Stimulated activated CD4-positive, alpha-beta T cell treated with anti-CD3 and anti-CD28 coated beads, TNF-alpha, amount 100 ng/mL, for 24 hours (primary cell): Measurements from ENCODE around the gene CASKIN2.

Experiments
- DNase-seq, 3 experiments: peaks; one replicate each; pipeline ENCODE4 v3.0.0-alpha.2; 2020; ENCODE audit warnings: low read depth in 3 of 3

CASKIN2 gene

GRCh38 chr17:75549246-75550138, 34.2 kb upstream of the CASKIN2 start:
- no peak for DNase-seq

- no peak for DNase-seq
These were observed 33.5 kb upstream of the CASKIN2 start for GRCh38 chr17:75548813-75549212.

DNA sequence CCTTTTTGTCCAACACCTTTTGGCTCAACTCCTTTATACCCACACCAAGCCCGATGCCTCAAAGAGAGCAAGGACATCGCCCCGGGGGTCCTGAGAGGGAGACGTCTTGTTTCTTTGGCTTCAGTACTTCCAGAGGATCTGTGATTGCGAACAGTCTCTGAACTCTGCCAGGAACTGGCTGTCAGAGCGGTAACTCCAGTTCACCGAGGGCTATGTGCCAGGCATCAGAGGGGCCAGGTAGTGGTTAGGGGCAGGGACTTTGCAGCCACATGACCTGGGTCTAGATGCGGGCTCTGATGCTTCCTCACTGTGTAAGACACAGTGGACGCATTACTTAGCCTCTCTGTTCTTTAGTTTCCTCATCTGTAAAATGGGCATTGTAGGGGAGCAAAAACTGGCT, 31.8 kb upstream of the CASKIN2 start:
- DNase-seq = no peak

DNA sequence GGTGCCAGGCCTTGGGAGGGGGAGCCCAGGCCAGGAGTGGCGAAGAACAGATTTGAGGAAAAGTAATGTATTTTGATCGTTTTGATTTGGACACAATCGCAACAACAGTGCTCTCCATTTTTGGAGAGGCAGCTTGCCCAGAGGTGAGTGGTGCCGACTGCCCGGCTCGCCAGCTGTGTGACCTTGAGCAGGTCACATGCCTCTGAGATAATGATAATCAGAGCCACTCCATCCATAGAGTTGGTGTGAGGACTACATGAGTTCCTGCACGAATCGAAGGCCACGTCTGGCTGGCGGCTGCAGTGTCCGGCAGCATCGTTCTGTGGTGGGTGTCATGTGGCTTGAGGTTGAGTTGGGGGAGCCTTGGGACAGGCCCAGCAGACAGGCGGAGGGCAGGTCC, 30.8 kb upstream of the CASKIN2 start:
- DNase-seq = no peak

GRCh38 chr17:75544250-75544649, 28.9 kb upstream of the CASKIN2 start:
- no peak for DNase-seq

- no peak for DNase-seq
These were observed 27.5 kb upstream of the CASKIN2 start for GRCh38 chr17:75542728-75543336.

DNA sequence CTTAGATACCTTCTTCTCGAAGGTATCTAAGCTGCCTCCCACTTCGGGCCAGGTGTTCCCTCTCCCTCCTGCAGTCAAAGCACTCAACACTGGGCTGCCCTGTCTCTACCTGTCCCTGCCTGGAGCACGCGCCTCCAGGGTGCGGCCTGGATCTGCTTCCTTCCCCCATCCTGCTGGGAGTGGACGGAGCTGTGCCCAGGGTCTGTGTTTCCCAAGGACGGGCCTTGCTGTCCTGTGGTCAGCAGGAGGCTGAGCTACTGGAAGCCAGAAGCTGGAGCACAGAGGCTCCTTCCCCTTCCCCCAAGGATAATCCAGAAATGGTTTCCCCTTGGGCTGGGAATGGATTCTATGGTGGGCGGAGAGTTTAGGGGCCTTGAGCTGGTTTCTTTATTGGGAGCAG, 26.9 kb upstream of the CASKIN2 start:
- no peak for DNase-seq

GRCh38 chr17:75540923-75541503, 25.7 kb upstream of the CASKIN2 start:
- DNase-seq = no peak

- no peak for DNase-seq
These were observed 24.8 kb upstream of the CASKIN2 start for GRCh38 chr17:75539967-75540729.

DNA sequence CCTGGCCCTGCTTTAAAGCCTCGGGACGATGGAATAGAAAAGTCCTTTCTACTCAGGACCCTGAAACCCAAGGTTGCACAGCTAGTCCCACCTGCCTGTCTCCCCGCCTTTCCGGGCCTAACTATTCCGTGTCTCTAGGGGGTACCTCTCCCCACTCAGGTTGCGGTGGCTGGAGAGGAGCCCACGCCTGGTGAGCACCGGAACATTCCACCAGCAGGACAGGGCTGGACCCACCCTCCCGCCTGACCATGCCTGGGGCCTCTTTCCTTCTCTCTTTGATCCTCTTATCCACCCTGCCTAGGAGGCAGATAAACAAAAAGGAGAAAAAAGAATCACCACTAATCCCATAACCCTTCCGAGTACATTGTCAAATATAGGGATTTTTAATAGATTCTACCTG, 21.0 kb upstream of the CASKIN2 start:
- no peak for DNase-seq

DNA sequence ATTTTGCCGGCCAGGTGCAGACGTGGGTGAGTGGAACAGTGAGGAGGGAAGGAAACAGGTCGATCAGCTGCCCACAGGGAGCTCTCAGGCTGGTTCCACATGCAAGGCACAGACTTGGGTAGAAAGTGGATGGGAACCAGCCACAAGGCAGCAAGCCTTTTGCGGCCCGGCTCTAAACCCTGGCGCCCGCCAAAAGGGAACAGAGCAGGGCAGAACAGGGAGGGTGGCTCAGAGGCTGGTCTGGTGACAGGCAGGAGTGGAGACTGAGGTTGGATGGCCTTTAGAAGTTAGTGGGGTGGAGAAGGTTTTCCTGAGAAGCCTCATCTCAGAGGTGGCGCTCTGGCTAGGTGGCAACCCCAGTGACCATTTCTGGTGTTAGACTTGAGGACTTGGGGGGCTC, 20.5 kb upstream of the CASKIN2 start:
- no peak for DNase-seq

GRCh38 chr17:75535119-75535537, 19.8 kb upstream of the CASKIN2 start:
- peak in 1 of 3 experiments; percentile 58 for DNase-seq

DNA sequence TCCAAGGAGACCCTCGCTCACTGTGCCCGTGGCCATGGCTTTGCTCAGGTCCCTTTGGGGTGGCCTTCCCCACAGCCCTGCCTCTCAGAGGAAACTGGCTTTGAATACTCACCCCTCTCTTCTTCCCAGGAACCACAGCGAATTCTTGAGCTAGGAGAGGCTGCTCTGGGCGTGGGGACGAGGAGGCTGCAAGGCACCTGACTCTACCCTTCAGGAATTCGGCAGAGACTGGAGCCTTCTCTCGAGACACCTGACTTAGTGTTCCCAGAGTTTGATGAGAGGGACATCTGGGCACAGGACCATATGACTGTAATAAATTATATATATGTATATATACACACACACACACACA, 16.4 kb upstream of the CASKIN2 start:
- DNase-seq = no peak

GRCh38 chr17:75530837-75531720, 15.7 kb upstream of the CASKIN2 start:
- no peak for DNase-seq

- DNase-seq = no peak
These were observed 11.4 kb upstream of the CASKIN2 start for GRCh38 chr17:75526555-75527270.

GRCh38 chr17:75525806-75526554, 10.6 kb upstream of the CASKIN2 start:
- DNase-seq = no peak

GRCh38 chr17:75524970-75525805, 9.9 kb upstream of the CASKIN2 start, which contains the start of gene LLGL2:
TSS of gene LLGL2 (plus strand) at chr17:75525697. CDS start at chr17:75543427, 17,730 bp downstream.
- peak; percentile 52 to 77 (median 59) for DNase-seq

DNA sequence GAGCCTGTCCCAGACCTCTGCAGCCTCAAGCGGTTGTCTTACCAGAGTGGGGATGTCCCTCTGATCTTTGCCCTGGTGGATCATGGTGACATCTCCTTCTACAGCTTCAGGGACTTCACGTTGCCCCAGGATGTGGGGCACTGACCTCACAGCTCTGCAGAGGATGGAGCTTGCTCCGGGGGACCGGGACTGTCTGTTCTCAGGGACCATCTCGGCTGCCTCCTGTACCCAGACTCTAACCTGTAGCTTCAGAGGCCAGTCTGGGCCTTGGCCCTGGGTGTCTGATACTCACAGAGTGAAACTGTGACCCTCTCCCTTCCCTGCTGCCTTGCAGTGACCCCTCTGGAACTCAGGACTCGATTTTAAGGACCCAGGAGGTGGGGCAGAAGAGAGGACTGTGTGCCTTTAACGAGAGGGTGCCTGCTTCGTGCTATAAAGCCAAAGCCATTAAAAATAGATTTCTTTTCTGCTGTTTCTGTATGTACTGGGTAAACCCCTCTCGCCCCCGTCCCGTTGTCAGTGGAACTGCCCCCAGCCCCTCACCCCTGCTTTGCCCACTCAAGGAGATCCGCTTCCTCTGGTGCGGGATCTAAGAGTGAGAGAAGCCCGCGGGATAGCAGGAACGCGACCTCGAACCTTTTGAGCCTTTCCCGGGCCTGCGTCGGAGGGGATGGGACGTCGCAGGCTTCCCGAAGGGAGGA, 9.1 kb upstream of the CASKIN2 start:
- DNase-seq = no peak
